Testis (tissue), 3 donors: ENCODE data around the gene PPM1H. TPM values are rescaled to one million over a fixed set of nuclear protein-coding genes. Genes with fewer than 3 reads are reported as not detected.

Experiments
- DNase-seq: peaks from one replicate; pipeline ENCODE4 v3.0.0-alpha.2; 2019
- H3K27ac ChIP-seq, 2 donors: fragments of 200-600 bp; sonication (generic); one replicate each; pipeline ENCODE4 v1.5.1; 2019
- H3K27me3 ChIP-seq: fragments of 200-600 bp; sonication (generic); one replicate; pipeline ENCODE4 v1.5.1; 2019
- H3K36me3 ChIP-seq: fragments of 200-600 bp; sonication (generic); one replicate; pipeline ENCODE4 v1.5.1; 2017; ENCODE audit warnings: low read depth; ENCODE audit errors: missing control alignments
- H3K4me1 ChIP-seq: fragments of 200-600 bp; sonication (generic); one replicate; pipeline ENCODE4 v1.5.1; 2019
- H3K4me3 ChIP-seq, 2 donors: fragments of 200-600 bp; sonication (generic); one replicate each; pipeline ENCODE4 v1.5.1; 2017 to 2019
- H3K9me3 ChIP-seq: fragments of 200-600 bp; sonication (generic); one replicate; pipeline ENCODE4 v1.5.1; 2017
- CTCF ChIP-seq, 3 experiments: fragments of 450-650 bp in 2 of 3; fragments of 200-600 bp in 1 of 3; sonication (generic) in 1 of 3; IDR thresholded peaks; one replicate each; pipeline ENCODE4 v1.5.1; 2016 to 2019; ENCODE audit warnings: antibody characterized with exemption in 3 of 3, mild to moderate bottlenecking in 2 of 3, moderate library complexity in 1 of 3
- POLR2A ChIP-seq: fragments of 450-650 bp; IDR thresholded peaks from one replicate; pipeline ENCODE4 v1.6.1; 2017; ENCODE audit warnings: antibody characterized with exemption, mild to moderate bottlenecking, moderate library complexity
- WGBS, 2 donors: methylation state at CpG; one replicate each; pipeline ENCODE4 v1.1.5; 2018; 5-methylcytosine and 5-hydroxymethylcytosine counted together
- intact Hi-C: fragments of 100-400 bp; cut with DNase I; formaldehyde crosslinking; loops from one replicate; pipeline ENCODE4 v1.15.1; 2023; ENCODE audit warnings: low total_unique reads
- polyA plus RNA-seq: library from polyadenylated mRNA; stranded (reverse); fragments of 350-450 nt; fragmentation: Illumina TruSeq; extraction: RNeasy Lipid Tissue Mini Kit (QIAGEN cat#74804); gene quantifications from one replicate; pipeline ENCODE4 v1.2.3, GENCODE V29; 2014; ENCODE audit warnings: low read depth, low replicate concordance; ENCODE audit not compliant: insufficient read depth
- total RNA-seq, 2 donors: library from RNA; depleted of rRNA; stranded (reverse); fragments of >200 nt; gene quantifications; one replicate each; pipeline ENCODE4 v1.2.3, GENCODE V29; 2016

The PPM1H gene
- total and polyA plus RNA-seq, 3 donors from 2014 or later: 2.5 to 9.1 (median 2.7) TPM

- Histone ChIP-seq H3K27ac (no peak overlapping the region), H3K27me3 (no peaks in the 10 kb centered on the region), H3K4me1 (peaks cover 8% of the 10 kb centered on the region), H3K9me3 (no peaks in the 10 kb centered on the region), H3K36me3 (no peaks in the 10 kb centered on the region), H3K4me3 (no peak overlapping the region)
- WGBS, 2 donors: 89 to 90% methylated on average over 2 of the region's 2 CpGs
- intact Hi-C loops: no loop called here
- DNase-seq: no peak
- TF ChIP-seq POLR2A (no peak), CTCF (IDR thresholded peaks at IDR 0.05) (no peak)
Observed at GRCh38 chr12:62707939-62708338, 227.0 kb downstream of the PPM1H start.

- intact Hi-C loops: no loop called here
- TF ChIP-seq CTCF (IDR thresholded peaks at IDR 0.05) (no peak), POLR2A (no peak)
- DNase-seq: no peak
- no peaks in the 10 kb centered on the region for H3K9me3 ChIP-seq
- no peak overlapping the region for H3K27ac ChIP-seq
- no peaks in the 10 kb centered on the region for H3K36me3 ChIP-seq
- WGBS, 2 donors: 88 to 89% methylated on average over 4 of the region's 4 CpGs
- H3K4me3 ChIP-seq: no peak overlapping the region
- no peaks in the 10 kb centered on the region for H3K27me3 ChIP-seq
- peaks cover 15% of the 10 kb centered on the region for H3K4me1 ChIP-seq
Observed at GRCh38 chr12:62705846-62706245, 229.1 kb downstream of the PPM1H start.

- TF ChIP-seq CTCF (IDR thresholded peaks at IDR 0.05): no peak
- DNase-seq: no peak
- H3K27me3 ChIP-seq: no peaks in the 10 kb centered on the region
- H3K4me1 ChIP-seq: peaks cover 15% of the 10 kb centered on the region
- no peak overlapping the region for H3K4me3 ChIP-seq
- H3K27ac ChIP-seq: no peak overlapping the region
- intact Hi-C loops: no loop called here
- 51 to 60% methylated on average over 4 of the region's 4 CpGs for WGBS, 2 donors
- H3K36me3 ChIP-seq: no peaks in the 10 kb centered on the region
- no peaks in the 10 kb centered on the region for H3K9me3 ChIP-seq
Observed at GRCh38 chr12:62703011-62703380, 232.0 kb downstream of the PPM1H start.

DNA sequence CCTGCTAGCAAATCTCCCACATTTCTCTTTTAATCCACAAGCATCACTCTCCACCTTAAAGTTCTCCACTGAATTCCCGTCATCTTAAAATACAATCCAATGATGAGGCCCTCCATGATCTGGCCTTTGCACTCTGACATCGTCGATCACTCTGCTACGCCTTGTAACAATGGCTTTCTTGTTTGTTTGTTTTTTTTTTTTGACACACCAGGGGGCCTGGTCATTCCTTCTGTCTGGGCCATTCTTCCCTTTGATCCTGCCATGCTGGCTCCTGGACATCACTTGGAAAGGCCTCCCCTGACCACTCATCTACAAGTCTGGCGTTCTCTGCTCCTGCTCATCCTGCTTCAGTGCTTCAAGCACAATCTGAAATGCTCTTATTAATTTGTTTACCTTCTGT lies 233.5 kb downstream of the PPM1H start:
- H3K9me3 ChIP-seq: no peaks in the 10 kb centered on the region
- no peak overlapping the region for H3K27ac ChIP-seq
- peaks cover 15% of the 10 kb centered on the region for H3K4me1 ChIP-seq
- 88 to 96% methylated on average over 5 of the region's 5 CpGs for WGBS, 2 donors
- no peaks in the 10 kb centered on the region for H3K36me3 ChIP-seq
- H3K4me3 ChIP-seq: no peak overlapping the region
- DNase-seq: no peak
- no peak for TF ChIP-seq CTCF (IDR thresholded peaks at IDR 0.05)
- TF ChIP-seq POLR2A: no peak
- intact Hi-C loops: no loop called here
- H3K27me3 ChIP-seq: no peaks in the 10 kb centered on the region

DNA sequence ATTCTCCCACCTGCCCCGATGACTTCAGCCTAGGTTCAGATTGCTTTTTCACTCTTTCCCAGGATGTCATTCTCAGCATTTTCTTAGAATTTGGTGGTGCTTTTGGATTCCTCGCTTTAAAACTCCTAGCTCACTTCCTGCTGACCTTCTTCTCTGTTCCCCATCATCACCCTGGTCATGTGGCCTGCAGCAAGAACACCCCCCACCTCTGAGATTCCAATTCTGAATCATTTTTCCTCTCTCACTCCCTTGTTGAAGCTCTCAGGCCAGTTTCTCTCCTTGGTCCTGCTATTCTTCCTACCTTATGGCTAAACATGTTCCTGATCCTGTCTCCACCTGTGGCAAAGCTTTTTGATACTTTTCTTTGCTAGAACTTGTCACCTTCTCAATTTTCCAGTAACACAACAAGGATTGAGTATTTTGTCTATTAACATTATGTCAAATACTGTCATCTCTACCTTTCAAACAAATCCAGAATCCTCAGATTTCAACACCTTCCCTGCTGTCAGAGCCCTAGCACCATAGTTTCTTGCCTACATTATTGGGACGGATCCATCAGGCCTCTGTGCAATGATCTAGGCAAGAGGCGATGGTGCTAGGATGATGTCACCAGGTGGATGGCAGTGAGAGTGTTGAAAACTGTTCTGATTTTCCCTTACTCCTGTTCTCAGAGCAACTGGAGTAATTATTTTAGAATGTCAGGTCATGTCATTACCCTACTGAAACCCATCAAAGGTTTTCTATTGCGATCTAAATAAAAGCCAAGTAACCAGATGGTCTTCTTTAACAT lies 234.7 kb downstream of the PPM1H start:
- no peaks in the 10 kb centered on the region for H3K36me3 ChIP-seq
- 90 to 98% methylated on average over 5 of the region's 5 CpGs for WGBS, 2 donors
- no peak overlapping the region for H3K27ac ChIP-seq
- intact Hi-C loops: no loop called here
- H3K4me3 ChIP-seq: no peak overlapping the region
- TF ChIP-seq POLR2A (no peak), CTCF (IDR thresholded peaks at IDR 0.05) (no peak)
- no peaks in the 10 kb centered on the region for H3K27me3 ChIP-seq
- H3K9me3 ChIP-seq: no peaks in the 10 kb centered on the region
- peaks cover 15% of the 10 kb centered on the region for H3K4me1 ChIP-seq
- DNase-seq: no peak
